Measurements from ENCODE around the gene NFIA.

- TF ChIP-seq, protein P1, sequence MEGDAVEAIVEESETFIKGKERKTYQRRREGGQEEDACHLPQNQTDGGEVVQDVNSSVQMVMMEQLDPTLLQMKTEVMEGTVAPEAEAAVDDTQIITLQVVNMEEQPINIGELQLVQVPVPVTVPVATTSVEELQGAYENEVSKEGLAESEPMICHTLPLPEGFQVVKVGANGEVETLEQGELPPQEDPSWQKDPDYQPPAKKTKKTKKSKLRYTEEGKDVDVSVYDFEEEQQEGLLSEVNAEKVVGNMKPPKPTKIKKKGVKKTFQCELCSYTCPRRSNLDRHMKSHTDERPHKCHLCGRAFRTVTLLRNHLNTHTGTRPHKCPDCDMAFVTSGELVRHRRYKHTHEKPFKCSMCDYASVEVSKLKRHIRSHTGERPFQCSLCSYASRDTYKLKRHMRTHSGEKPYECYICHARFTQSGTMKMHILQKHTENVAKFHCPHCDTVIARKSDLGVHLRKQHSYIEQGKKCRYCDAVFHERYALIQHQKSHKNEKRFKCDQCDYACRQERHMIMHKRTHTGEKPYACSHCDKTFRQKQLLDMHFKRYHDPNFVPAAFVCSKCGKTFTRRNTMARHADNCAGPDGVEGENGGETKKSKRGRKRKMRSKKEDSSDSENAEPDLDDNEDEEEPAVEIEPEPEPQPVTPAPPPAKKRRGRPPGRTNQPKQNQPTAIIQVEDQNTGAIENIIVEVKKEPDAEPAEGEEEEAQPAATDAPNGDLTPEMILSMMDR (tag by site-specific recombination; IDR thresholded peaks at IDR 0.05): no peak
- TF ChIP-seq MZF1 (tag by site-specific recombination; IDR thresholded peaks at IDR 0.05; ENCODE audit: borderline replicate concordance) (no peak), ZNF148 (tag by site-specific recombination; IDR thresholded peaks at IDR 0.05; ENCODE audit: borderline replicate concordance) (no peak), ZNF580 (tag by site-specific recombination; IDR thresholded peaks at IDR 0.05) (no peak), ZNF24 (tag by site-specific recombination; IDR thresholded peaks at IDR 0.05) (no peak)
- TF ChIP-seq, protein P2, sequence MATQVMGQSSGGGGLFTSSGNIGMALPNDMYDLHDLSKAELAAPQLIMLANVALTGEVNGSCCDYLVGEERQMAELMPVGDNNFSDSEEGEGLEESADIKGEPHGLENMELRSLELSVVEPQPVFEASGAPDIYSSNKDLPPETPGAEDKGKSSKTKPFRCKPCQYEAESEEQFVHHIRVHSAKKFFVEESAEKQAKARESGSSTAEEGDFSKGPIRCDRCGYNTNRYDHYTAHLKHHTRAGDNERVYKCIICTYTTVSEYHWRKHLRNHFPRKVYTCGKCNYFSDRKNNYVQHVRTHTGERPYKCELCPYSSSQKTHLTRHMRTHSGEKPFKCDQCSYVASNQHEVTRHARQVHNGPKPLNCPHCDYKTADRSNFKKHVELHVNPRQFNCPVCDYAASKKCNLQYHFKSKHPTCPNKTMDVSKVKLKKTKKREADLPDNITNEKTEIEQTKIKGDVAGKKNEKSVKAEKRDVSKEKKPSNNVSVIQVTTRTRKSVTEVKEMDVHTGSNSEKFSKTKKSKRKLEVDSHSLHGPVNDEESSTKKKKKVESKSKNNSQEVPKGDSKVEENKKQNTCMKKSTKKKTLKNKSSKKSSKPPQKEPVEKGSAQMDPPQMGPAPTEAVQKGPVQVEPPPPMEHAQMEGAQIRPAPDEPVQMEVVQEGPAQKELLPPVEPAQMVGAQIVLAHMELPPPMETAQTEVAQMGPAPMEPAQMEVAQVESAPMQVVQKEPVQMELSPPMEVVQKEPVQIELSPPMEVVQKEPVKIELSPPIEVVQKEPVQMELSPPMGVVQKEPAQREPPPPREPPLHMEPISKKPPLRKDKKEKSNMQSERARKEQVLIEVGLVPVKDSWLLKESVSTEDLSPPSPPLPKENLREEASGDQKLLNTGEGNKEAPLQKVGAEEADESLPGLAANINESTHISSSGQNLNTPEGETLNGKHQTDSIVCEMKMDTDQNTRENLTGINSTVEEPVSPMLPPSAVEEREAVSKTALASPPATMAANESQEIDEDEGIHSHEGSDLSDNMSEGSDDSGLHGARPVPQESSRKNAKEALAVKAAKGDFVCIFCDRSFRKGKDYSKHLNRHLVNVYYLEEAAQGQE (tag by site-specific recombination; IDR thresholded peaks at IDR 0.05): no peak
Observed at GRCh38 chr1:61403679-61404596, 321.6 kb downstream of the NFIA start.

Data from HEK293 (cell line).